NCI-H1930 (cell line): ENCODE measurements around the gene EPN1.

Experiments
- DNase-seq, 2 experiments: peaks; one replicate each; lab custom pipeline; 2025; lab: John Stamatoyannopoulos, UW

EPN1 gene

GRCh38 chr19:55660991-55661390, 14.0 kb upstream of the EPN1 start:
- no peak for DNase-seq

DNA sequence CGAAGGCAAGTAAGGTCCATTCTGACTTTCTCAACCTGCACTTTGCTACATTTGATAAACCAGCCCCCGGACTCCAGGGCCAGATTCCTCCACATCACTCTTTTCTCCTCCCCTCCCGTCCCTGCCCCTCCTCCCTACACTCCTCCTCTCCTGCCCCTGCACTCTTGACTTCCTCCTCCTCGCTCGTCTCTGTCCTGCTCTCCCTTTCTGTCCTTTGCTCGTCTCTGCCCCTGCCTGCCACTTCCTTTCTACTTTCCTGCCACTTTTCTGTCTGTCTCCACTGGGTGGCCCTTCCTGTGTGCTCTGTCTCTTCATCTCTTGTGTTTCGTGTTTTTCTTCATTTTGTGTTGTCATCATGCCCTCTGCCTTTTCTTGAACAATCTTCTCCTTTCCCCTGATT, 13.2 kb upstream of the EPN1 start:
- no peak for DNase-seq

DNA sequence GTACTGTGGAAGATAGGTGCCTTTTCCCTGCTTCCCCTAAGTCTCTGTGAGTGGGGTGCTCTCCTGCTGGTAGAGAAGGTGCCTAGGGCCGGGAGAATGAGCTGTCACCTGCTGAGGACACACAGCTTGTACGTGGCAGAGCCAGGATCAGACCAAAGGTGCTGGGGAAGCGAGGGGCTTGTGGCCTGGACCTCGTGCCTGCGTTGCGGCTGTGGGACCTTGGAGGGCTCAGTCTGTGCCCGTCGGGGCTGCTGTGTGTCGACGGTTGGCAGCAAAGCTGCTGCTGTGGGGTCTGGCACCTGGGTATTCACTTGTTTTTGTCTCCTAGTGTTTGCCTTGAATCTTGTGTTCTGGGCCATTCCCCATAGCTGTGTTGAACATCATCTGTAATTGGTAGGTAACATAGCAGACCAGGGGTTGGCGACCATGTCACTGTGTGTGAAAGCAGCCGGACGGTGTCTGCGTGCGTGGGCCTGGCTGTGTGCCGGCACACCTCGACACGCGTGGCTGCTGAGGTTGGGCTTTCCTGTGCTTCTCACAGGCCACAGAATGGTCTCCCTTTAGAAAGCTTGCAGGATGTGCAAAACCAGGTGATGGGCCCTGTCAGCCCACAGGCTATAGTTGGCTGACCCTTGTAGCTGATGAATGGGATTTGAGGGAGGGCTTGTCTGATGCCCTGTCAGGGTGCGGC, 11.0 kb upstream of the EPN1 start:
- DNase-seq, result no peak

GRCh38 chr19:55666343-55667005, 8.6 kb upstream of the EPN1 start:
- DNase-seq, result no peak

- DNase-seq, result no peak
These were observed 8.0 kb upstream of the EPN1 start for GRCh38 chr19:55667006-55667381.

DNA sequence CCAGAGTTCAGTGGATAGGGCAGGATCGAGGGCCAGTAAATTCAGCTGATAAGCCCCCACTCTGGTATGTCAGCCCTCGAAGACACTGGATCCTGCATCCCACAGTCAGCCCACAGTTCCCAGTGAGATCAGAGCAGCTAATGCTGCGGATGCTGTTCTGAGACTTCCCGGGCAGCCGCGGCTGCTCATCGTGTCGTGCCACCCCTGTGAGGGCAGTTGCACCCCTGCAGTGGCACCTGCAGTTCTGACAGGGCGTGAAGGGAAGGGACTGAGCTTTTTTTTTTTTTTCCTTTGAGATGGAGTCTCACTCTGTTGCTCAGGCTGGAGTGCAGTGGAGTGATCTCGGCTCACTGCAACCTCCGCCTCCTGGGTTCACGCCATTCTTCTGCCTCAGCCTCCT, 7.5 kb upstream of the EPN1 start:
- DNase-seq, result no peak

- DNase-seq, result no peak
These were observed 7.1 kb upstream of the EPN1 start for GRCh38 chr19:55667958-55668357.

GRCh38 chr19:55668603-55669348, 6.2 kb upstream of the EPN1 start:
- DNase-seq, result no peak

DNA sequence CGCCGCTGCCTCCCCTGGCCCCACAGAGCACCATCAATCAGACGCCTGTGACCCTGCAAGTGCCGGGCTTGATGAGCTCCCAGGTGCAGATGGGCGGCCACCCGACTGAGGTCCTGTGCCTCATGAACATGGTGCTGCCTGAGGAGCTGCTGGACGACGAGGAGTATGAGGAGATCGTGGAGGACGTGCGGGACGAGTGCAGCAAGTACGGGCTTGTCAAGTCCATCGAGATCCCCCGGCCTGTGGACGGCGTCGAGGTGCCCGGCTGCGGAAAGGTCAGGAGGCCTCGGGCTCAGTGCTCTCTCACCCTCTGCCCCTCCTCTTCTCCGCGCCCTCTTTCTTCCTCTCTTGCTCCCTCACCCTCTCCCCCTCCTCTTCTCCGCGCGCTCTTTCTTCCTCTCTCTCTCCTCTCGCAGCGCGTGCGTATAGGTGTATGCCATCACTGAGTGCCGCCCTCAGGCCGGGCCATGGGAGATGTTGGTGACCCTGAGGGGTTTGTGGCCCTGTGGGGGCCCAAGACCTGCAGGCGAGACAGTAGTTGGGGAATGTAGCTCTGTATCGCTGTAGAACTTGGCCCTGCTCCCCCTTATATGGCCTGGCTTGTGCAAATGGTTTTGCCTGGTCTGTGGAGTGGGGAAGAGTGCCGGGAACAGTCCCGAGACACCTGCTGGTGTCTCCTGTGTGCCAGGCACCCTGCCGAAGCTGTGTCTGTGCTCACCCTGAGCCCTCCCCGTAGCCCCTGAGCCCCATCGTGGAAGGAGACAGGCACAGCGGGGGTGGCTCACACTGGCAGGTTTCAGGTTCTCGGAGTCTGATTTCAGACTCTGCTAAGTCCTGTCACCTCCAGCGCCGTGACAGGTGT, 5.4 kb upstream of the EPN1 start:
- no peak for DNase-seq

DNA sequence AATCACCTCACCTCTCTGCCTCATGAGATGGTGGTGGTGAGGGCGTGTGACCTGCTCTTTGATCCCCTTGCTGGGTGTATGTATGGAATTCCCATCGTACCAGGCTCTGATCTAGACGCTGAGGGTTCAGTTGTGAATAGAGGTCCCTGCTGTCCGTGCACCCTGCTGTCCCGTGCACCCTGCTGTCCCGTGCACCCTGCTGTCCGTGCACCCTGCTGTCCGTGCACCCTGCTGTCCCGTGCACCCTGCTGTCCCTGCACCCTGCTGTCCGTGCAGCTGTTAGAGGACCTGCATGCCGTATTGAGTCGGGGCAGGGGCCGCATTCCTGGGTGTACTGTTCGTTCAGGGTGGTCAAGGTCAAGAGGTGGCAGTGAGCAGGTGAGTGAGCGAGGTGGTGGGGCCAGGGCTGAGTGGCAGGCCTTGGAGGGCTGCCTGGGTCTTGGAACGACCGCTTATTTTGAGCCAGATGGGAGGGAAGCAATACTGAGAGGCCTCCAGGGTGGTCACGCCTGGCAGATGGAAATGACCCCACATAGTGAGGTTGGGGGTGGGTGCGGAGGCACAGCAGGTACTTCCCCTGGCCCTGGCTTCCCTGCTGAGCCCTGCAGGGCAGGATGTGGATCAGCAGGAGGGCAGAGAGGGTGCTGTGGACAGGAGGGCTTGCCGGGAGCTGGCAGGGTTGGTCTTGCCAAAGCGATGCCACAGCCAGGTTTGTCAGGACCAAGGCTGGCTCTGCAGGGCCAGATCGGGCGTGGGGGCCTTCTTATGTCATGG, 4.6 kb upstream of the EPN1 start:
- DNase-seq, result no peak

GRCh38 chr19:55671054-55671378, 4.0 kb upstream of the EPN1 start:
- no peak for DNase-seq

DNA sequence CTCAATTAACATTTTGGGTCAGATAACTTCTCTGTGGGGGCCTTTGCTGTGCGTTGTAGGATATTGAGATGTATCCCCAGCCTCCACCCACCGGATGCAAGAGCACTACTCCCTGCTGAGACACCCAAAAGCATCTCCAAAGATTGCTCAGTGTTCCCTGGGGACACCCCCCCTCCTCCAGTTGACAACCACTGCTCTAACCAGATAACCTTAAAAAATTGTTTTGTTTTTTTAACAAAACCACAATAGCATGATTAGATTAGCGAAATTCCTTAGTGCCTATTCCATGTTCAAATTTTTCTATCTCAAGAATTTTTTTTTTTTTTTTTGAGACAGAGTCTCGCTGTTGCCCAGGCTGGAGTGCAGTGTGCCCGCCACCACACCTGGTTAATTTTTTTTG, 2.6 kb upstream of the EPN1 start:
- no peak for DNase-seq

DNA sequence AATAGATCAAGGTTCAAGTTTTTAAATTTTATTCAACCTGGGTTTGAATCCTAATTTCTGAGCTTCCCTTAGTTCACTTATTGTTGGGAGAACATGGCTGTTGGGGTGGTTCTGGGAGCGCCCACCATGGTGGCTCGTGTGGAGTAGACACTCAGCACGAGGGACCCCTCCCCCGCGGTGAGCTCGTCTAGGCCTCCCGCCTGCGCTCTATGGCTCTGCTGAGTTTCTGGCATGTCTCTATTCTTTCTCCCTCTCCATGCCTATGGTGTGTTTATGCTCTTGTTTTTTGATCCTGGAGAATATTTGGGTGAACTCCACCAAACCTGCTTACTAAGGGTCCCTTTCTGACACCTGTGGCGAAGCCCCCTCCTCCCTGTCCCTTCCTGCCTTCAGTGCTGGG, 1.6 kb upstream of the EPN1 start:
- DNase-seq, result no peak

GRCh38 chr19:55673889-55674288, 1.1 kb upstream of the EPN1 start:
- no peak for DNase-seq

DNA sequence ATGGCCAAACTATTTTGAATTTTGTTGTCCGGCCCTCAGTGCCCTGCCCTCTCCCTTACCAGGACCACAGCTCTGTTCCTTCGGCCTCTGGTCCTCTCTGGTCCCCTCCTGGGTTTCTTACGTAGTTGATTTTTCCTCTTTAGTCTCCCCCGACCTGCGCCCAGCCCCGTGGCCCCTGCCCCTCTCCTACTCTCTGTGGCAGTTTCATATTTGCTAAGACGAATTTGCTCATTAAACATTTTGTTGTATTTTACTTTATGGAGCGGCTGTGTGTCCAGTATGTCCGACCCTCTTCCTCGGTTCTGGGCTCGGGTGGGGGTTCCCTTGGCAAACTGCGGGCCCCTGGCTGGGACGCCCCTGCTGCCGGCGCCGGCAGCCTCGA, 576 bp upstream of the EPN1 start:
- DNase-seq, result no peak

DNA sequence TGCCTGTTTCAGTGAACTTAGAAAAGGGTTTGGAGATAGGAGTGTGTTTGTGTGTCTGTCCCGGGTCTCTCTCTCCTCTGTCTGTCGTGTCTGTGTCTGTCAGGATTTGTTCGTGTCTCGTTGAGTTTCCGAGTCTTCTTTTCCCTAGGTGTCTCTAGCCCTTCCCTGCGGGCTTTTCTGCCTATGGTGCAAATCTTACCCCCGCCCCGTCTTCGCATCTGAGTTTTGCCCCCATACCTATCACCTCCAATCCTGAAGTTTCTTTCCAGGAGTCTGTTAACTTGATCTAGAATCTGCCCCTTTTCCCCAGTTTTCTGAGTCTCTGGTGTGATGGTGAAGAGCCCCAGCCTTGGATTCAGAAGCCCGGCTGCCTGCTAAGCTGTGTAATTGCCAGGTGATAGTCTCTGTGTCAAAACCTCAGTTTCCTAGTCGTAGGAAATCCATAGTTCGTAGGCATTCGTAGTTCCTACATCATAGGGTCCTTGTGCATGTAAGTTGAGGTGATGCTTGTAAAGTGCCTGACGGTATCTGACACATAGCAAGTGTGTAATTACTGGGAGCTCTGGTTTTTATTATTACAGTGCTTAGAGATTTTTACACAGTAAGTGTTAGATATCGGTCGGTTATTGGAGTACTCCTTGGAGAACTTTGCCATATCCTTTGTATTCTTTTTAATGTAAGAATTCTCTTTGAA, 782 bp downstream of the EPN1 start:
- no peak for DNase-seq

DNA sequence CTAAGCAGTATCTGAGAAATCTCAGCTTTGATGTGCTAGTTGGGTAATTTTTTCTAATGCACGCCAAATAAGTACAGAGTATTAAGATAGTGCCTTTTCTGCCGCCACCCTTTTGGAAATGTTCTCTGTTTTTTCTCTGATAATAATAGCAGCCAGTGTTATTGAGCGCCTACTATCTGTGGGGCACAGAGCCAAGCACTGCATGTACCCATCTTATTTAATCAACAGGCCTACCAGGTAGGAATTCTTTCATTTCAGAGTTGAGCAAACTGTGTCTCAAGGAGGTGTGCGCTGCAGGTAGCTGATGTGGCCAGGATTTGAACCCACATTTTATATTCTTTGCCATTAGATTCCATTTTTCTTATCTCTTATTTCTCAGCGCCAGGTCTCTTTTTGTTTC, 1.4 kb downstream of the EPN1 start:
- DNase-seq, result no peak

DNA sequence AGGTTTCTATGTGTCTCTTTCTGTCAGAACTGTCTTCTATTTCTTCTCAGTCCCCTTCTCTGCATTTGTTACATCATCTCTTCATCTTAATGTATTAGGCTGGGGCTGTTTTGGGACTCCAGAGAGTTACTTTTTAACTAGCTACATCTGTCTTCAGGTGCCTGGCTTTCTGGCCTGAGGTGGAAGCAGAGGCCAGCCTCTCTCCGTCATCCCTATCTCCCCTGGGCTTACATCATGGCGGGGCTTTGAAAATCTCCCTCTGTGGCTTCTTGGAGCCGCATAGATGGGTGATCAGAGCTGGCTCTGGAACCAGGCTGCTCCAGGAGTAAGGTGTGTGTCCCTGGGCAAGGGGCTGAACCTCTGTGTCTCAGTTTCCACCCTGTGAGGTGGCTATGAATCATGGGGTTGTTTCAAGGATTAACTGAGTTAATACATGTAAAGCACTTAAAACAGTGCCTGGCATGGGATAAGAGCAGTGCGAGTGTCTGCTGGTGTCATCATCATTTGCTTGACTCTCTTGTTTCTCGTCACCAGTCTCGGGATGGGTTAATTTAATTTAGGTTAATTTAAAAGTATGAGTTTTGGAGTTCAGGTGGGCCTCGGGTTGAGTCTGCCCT, 2.0 kb downstream of the EPN1 start:
- no peak for DNase-seq

- no peak for DNase-seq
These were observed 2.6 kb downstream of the EPN1 start for GRCh38 chr19:55677572-55678028.

DNA sequence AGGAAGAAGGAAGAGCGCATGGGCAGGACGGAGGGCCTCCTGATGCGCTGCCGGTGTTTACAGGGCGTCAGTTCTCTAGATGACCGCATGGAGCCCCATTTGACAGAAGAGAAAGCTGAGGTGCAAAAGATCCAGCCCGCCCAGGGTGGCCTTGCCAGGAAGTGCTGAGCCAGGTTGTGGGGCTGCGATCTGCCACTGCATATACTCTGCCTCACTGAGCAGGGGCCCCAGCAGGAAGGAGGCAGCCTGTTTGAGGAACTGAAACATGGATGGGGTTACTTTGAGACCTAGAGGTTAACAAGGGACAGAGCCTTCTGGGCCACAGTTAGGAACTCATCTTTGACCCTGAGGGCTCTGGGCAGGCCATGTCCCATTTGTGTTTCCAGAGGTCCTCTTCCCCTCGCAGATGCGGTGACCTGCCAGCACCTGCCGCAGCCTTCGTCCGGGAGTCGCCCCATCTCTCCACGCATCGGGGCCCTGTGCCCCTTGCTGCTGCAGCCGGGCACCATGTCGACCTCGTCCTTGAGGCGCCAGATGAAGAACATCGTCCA, 3.2 kb downstream of the EPN1 start:
- DNase-seq, result no peak
